GM23338 (cell line): ENCODE results near the gene GRIN3B.

Source experiments
- CREB1 ChIP-seq: fragments of 250-450 bp; sonication (Bioruptor Pico); IDR thresholded peaks from 2 replicates; pipeline ENCODE4 v1.5.0; 2020; ENCODE audit warnings: low read depth, mild to moderate bottlenecking, moderate library complexity
- EZH2 ChIP-seq: fragments of 200-600 bp; sonication (generic); IDR thresholded peaks from one replicate; pipeline ENCODE4 v1.8.0; 2017; ENCODE audit warnings: antibody characterized with exemption, mild to moderate bottlenecking, low read depth; ENCODE audit not compliant: unreplicated experiment
- EZH2phosphoT487 ChIP-seq: fragments of 200-600 bp; sonication (generic); IDR thresholded peaks from one replicate; pipeline ENCODE4 v1.8.1; 2018; ENCODE audit warnings: antibody characterized with exemption; ENCODE audit not compliant: unreplicated experiment
- JUNB ChIP-seq: IDR thresholded peaks from one replicate; pipeline ENCODE4 v1.6.1; 2016; ENCODE audit warnings: antibody characterized with exemption; ENCODE audit not compliant: unreplicated experiment
- POLR2AphosphoS5 ChIP-seq: IDR thresholded peaks from 2 replicates; pipeline ENCODE4 v1.6.1; 2016; ENCODE audit warnings: antibody characterized with exemption, low read depth
- ZNF331 ChIP-seq: fragments of 250-450 bp; sonication (Bioruptor Pico); IDR thresholded peaks from 2 replicates; pipeline ENCODE4 v1.5.0; 2020; ENCODE audit warnings: low read depth, mild to moderate bottlenecking, moderate library complexity
- TF ChIP-seq, protein P1 (sequence below), 2 experiments: fragments of 200-600 bp in 1 of 2; sonication (generic) in 1 of 2; conservative IDR thresholded peaks; 2 replicates each; pipeline versions ENCODE4 v1.5.1 to v1.6.1; 2016 to 2017; ENCODE audit warnings: antibody characterized with exemption in 2 of 2, low read depth in 2 of 2, mild to moderate bottlenecking in 2 of 2, moderate library complexity in 1 of 2
- TF ChIP-seq, protein P2 (sequence below): IDR thresholded peaks from one replicate; pipeline ENCODE4 v1.6.1; 2018; ENCODE audit warnings: antibody characterized with exemption; ENCODE audit not compliant: unreplicated experiment

DNA sequence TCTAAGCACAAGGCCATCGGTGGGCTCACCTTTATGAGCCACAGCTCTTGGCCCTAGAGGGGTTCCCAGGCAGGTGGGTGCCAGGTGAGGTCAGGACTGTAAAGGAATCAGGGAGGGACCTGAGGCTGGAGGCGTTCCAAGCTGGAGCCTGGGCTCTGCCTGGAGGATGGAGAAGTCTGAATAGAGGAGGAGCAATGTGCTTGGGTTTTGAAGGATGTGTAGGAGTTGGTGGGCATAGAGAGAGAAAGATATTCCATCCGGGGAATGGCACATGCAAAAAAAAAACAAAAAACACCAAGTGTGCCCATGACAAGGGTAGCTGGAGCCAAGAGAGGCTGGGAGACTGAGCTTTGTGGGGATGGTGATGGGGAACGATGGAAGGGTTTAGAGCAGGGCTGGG, 2.4 kb downstream of the GRIN3B start:
- TF ChIP-seq, protein P1, sequence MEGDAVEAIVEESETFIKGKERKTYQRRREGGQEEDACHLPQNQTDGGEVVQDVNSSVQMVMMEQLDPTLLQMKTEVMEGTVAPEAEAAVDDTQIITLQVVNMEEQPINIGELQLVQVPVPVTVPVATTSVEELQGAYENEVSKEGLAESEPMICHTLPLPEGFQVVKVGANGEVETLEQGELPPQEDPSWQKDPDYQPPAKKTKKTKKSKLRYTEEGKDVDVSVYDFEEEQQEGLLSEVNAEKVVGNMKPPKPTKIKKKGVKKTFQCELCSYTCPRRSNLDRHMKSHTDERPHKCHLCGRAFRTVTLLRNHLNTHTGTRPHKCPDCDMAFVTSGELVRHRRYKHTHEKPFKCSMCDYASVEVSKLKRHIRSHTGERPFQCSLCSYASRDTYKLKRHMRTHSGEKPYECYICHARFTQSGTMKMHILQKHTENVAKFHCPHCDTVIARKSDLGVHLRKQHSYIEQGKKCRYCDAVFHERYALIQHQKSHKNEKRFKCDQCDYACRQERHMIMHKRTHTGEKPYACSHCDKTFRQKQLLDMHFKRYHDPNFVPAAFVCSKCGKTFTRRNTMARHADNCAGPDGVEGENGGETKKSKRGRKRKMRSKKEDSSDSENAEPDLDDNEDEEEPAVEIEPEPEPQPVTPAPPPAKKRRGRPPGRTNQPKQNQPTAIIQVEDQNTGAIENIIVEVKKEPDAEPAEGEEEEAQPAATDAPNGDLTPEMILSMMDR (conservative IDR thresholded peaks at IDR 0.05; ENCODE audit: low read depth in 2 of 2), result no peak
- TF ChIP-seq EZH2, result no peak
- no peak for TF ChIP-seq CREB1
- TF ChIP-seq, protein P2, sequence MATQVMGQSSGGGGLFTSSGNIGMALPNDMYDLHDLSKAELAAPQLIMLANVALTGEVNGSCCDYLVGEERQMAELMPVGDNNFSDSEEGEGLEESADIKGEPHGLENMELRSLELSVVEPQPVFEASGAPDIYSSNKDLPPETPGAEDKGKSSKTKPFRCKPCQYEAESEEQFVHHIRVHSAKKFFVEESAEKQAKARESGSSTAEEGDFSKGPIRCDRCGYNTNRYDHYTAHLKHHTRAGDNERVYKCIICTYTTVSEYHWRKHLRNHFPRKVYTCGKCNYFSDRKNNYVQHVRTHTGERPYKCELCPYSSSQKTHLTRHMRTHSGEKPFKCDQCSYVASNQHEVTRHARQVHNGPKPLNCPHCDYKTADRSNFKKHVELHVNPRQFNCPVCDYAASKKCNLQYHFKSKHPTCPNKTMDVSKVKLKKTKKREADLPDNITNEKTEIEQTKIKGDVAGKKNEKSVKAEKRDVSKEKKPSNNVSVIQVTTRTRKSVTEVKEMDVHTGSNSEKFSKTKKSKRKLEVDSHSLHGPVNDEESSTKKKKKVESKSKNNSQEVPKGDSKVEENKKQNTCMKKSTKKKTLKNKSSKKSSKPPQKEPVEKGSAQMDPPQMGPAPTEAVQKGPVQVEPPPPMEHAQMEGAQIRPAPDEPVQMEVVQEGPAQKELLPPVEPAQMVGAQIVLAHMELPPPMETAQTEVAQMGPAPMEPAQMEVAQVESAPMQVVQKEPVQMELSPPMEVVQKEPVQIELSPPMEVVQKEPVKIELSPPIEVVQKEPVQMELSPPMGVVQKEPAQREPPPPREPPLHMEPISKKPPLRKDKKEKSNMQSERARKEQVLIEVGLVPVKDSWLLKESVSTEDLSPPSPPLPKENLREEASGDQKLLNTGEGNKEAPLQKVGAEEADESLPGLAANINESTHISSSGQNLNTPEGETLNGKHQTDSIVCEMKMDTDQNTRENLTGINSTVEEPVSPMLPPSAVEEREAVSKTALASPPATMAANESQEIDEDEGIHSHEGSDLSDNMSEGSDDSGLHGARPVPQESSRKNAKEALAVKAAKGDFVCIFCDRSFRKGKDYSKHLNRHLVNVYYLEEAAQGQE, result no peak
- no peak for TF ChIP-seq JUNB
- TF ChIP-seq EZH2phosphoT487, result no peak
- TF ChIP-seq ZNF331 (CRISPR knock-in tag), result no peak
- TF ChIP-seq POLR2AphosphoS5, result no peak
